ENCODE results near the gene FGF14. TPM values are rescaled to one million over a fixed set of nuclear protein-coding genes. Genes with fewer than 3 reads are reported as not detected.
A peak's percentile ranks its signal among the peaks of the same experiment; 100 is the strongest.

FGF14 gene
- total and polyA plus RNA-seq, 2 donors (not counting 3 experiments of a cell fraction or from before 2014, with no cell fraction given) = not detected

- no peak overlapping the region for H3K4me2 ChIP-seq (ENCODE audit: insufficient read depth, low read length)
- FAIRE-seq = no peak
Observed at GRCh38 chr13:101738336-101738735, 663.5 kb downstream of the FGF14 start.

GRCh38 chr13:101736566-101736965 lies 665.3 kb downstream of the FGF14 start:
- no peak overlapping the region for H3K9ac ChIP-seq (replicated peaks; ENCODE audit: extremely low read depth, insufficient read depth, low read length)
- no peaks in the 10 kb centered on the region for H3K27me3 ChIP-seq (ENCODE audit: control insufficient read depth in 2 of 2, insufficient read depth in 2 of 2, low read length in 2 of 2)
- no peaks in the 10 kb centered on the region for H3K4me1 ChIP-seq (ENCODE audit: control insufficient read depth, extremely low read depth, insufficient read depth, low read length)
- H3K9me3 ChIP-seq (replicated peaks; ENCODE audit: control insufficient read depth, insufficient read depth, low read length) = no peaks in the 10 kb centered on the region
- intact Hi-C loops (cut with micrococcal nuclease) = no loop called here
- no peak overlapping the region for H3K27ac ChIP-seq (ENCODE audit: insufficient read depth, low read depth, low read length)
- H3K4me3 ChIP-seq (replicated peaks in 1 of 3; ENCODE audit: insufficient read depth in 1 of 3, low read depth in 1 of 3, low read length in 3 of 3) = no peak overlapping the region
- no peak overlapping the region for H2AFZ ChIP-seq (ENCODE audit: low read depth, low read length)
- dilution Hi-C loops (cut with MboI; ENCODE audit: extremely low pct_ligation_motif_present, low sequenced_read_pairs) = no loop called here
- DNase-seq (ENCODE audit: low read depth, low spot score) (no peak), FAIRE-seq (no peak)
- no peaks in the 10 kb centered on the region for H3K79me2 ChIP-seq (ENCODE audit: control insufficient read depth, insufficient read depth, low read length)
- ChIA-PET POLR2A (no interaction called here), CTCF (no interaction called here)
- H3K9me1 ChIP-seq (replicated peaks; ENCODE audit: control insufficient read depth, extremely low read depth, insufficient read depth, low read length) = no peaks in the 10 kb centered on the region
- H4K20me1 ChIP-seq (replicated peaks; ENCODE audit: control insufficient read depth, extremely low read depth, insufficient read depth, low read length) = no peaks in the 10 kb centered on the region
- TF ChIP-seq JUN (IDR thresholded peaks at IDR 0.05; ENCODE audit: borderline replicate concordance, insufficient read depth, insufficient read length, low read depth) (no peak), MAX (IDR thresholded peaks at IDR 0.05; ENCODE audit: insufficient read depth, insufficient read length) (no peak), MYC (IDR thresholded peaks at IDR 0.05; ENCODE audit: low read depth, low read length) (no peak), POLR2AphosphoS5 (IDR thresholded peaks at IDR 0.05; ENCODE audit: insufficient read depth, low read depth, low read length) (no peak), FOS (IDR thresholded peaks at IDR 0.05; ENCODE audit: borderline replicate concordance, insufficient read depth, low read length) (no peak), CTCF (IDR thresholded peaks at IDR 0.05; ENCODE audit: extremely low read depth in 1 of 2, insufficient read depth in 1 of 2, low read depth in 1 of 2, low read length in 2 of 2) (no peak), POLR2A (IDR thresholded peaks at IDR 0.05; ENCODE audit: low read depth, low read length) (no peak), EZH2 (IDR thresholded peaks at IDR 0.05; ENCODE audit: borderline replicate concordance, low read depth, low read length, severe bottlenecking) (no peak), GATA2 (IDR thresholded peaks at IDR 0.05; ENCODE audit: insufficient read depth, insufficient read length, low read depth, low read length) (no peak)
- no TSS peak for BruUV-seq (replicated peaks)
- H3K36me3 ChIP-seq (ENCODE audit: control insufficient read depth in 2 of 2, extremely low read depth in 1 of 2, insufficient read depth in 2 of 2, low read length in 2 of 2) = no peaks in the 10 kb centered on the region
- no peak overlapping the region for H3K4me2 ChIP-seq (ENCODE audit: insufficient read depth, low read length)

More at GRCh38 chr13:101738336-101738735, 663.5 kb downstream of the FGF14 start:
- Histone ChIP-seq H4K20me1 (replicated peaks; ENCODE audit: control insufficient read depth, extremely low read depth, insufficient read depth, low read length) (no peaks in the 10 kb centered on the region), H3K27ac (ENCODE audit: insufficient read depth, low read depth, low read length) (no peak overlapping the region), H3K9me3 (replicated peaks; ENCODE audit: control insufficient read depth, insufficient read depth, low read length) (no peaks in the 10 kb centered on the region), H3K79me2 (ENCODE audit: control insufficient read depth, insufficient read depth, low read length) (no peaks in the 10 kb centered on the region), H2AFZ (ENCODE audit: low read depth, low read length) (no peak overlapping the region), H3K9me1 (replicated peaks; ENCODE audit: control insufficient read depth, extremely low read depth, insufficient read depth, low read length) (no peaks in the 10 kb centered on the region), H3K4me1 (ENCODE audit: control insufficient read depth, extremely low read depth, insufficient read depth, low read length) (no peaks in the 10 kb centered on the region), H3K4me3 (replicated peaks in 1 of 3; ENCODE audit: insufficient read depth in 1 of 3, low read depth in 1 of 3, low read length in 3 of 3) (no peak overlapping the region), H3K27me3 (ENCODE audit: control insufficient read depth in 2 of 2, insufficient read depth in 2 of 2, low read length in 2 of 2) (no peaks in the 10 kb centered on the region), H3K9ac (replicated peaks; ENCODE audit: extremely low read depth, insufficient read depth, low read length) (no peak overlapping the region), H3K36me3 (ENCODE audit: control insufficient read depth in 2 of 2, extremely low read depth in 1 of 2, insufficient read depth in 2 of 2, low read length in 2 of 2) (no peaks in the 10 kb centered on the region)
- no peak for DNase-seq (ENCODE audit: low read depth, low spot score)
- no TSS peak for BruUV-seq (replicated peaks)
- TF ChIP-seq GATA2 (IDR thresholded peaks at IDR 0.05; ENCODE audit: insufficient read depth, insufficient read length, low read depth, low read length) (peak; percentile 10), FOS (IDR thresholded peaks at IDR 0.05; ENCODE audit: borderline replicate concordance, insufficient read depth, low read length) (no peak)
- intact Hi-C loops (cut with micrococcal nuclease) (no loop called here), dilution Hi-C loops (cut with MboI; ENCODE audit: extremely low pct_ligation_motif_present, low sequenced_read_pairs) (no loop called here)
- POLR2A ChIA-PET = no interaction called here
- CTCF ChIA-PET = no interaction called here
